PC-9 (cell line): ENCODE results near the gene DPP10.

Experiments used
- CTCF ChIP-seq: fragments of 200-600 bp; sonication (generic); conservative IDR thresholded peaks from 2 replicates; pipeline ENCODE4 v1.6.1; 2017; ENCODE audit warnings: mixed run types, antibody characterized with exemption, mild to moderate bottlenecking, moderate library complexity
- EZH2 ChIP-seq: fragments of 200-600 bp; sonication (generic); IDR thresholded peaks from 2 replicates; pipeline ENCODE4 v1.8.0; 2017; ENCODE audit warnings: antibody characterized with exemption, low read depth

- TF ChIP-seq CTCF, result no peak
- TF ChIP-seq EZH2, result no peak
Observed at GRCh38 chr2:115234737-115235136, 792.3 kb downstream of the DPP10 start.
